Panc1 (cell line): ENCODE results near the gene TJP3. TPM values are rescaled to one million over a fixed set of nuclear protein-coding genes. Genes with fewer than 3 reads are reported as not detected.

Experiments used
- ATAC-seq: fragments of 200-7000 bp; cut with Tn5 transposase; 2 replicates; pipeline ENCODE4 v1.9.1; 2020; ENCODE audit warnings: mild to moderate bottlenecking, moderate library complexity
- BruUV-seq: library from RNA; stranded (reverse); fragments of 400-500 nt; replicated peaks from 2 replicates; lab custom pipeline; 2021; lab: Mats Ljungman, UMichigan
- CTCF ChIA-PET: fragments of 300-600 bp; sonication (Branson Sonifier 250); formaldehyde crosslinking; loops from one replicate; lab custom pipeline; 2022; ENCODE audit warnings: antibody characterized with exemption; lab: Charles Lee
- POLR2A ChIA-PET: fragments of 300-600 bp; sonication (Branson Sonifier 250); formaldehyde crosslinking; loops from one replicate; lab custom pipeline; 2022; ENCODE audit warnings: antibody characterized with exemption; lab: Charles Lee
- DNase-seq: peaks from one replicate; pipeline ENCODE4 v3.0.0-alpha.2; 2010; ENCODE audit warnings: low read depth, low spot score
- H3K27ac ChIP-seq: 2 replicates; pipeline ENCODE4 v1.5.1; 2011; ENCODE audit warnings: mild to moderate bottlenecking, low read length, inconsistent platforms
- H3K27me3 ChIP-seq: fragments of 200-500 bp; sonication (Bioruptor generic); 2 replicates; pipeline ENCODE4 v1.6.0; 2014; ENCODE audit warnings: low read length, inconsistent platforms; ENCODE audit not compliant: control insufficient read depth, insufficient read depth
- H3K36me3 ChIP-seq: fragments of 200-500 bp; sonication (Bioruptor generic); 2 replicates; pipeline ENCODE4 v1.5.1; 2014; ENCODE audit warnings: inconsistent platforms, mild to moderate bottlenecking, low read length, moderate library complexity; ENCODE audit not compliant: control insufficient read depth, insufficient read depth
- H3K4me1 ChIP-seq: 2 replicates; pipeline ENCODE4 v1.5.1; 2011; ENCODE audit warnings: inconsistent platforms, mild to moderate bottlenecking, low read length, moderate library complexity; ENCODE audit not compliant: control insufficient read depth, insufficient read depth
- H3K4me3 ChIP-seq, 2 experiments: 2 replicates each; pipeline ENCODE4 v1.5.1; 2011 to 2012; ENCODE audit warnings: low read depth in 2 of 2, low read length in 2 of 2, mild to moderate bottlenecking in 2 of 2, inconsistent platforms in 1 of 2, moderate library complexity in 1 of 2
- H3K9me3 ChIP-seq: fragments of 200-500 bp; sonication (Bioruptor generic); 2 replicates; pipeline ENCODE4 v1.5.1; 2014; ENCODE audit warnings: low read depth, mild to moderate bottlenecking, inconsistent platforms, low read length, moderate library complexity; ENCODE audit not compliant: control insufficient read depth, insufficient read depth
- CTCF ChIP-seq: fragments of 450-650 bp; IDR thresholded peaks from 2 replicates; pipeline ENCODE4 v1.5.1; 2017; ENCODE audit warnings: mild to moderate bottlenecking
- POLR2AphosphoS5 ChIP-seq: IDR thresholded peaks from 2 replicates; pipeline ENCODE4 v1.6.1; 2012; ENCODE audit warnings: mild to moderate bottlenecking, low read depth, low read length, moderate library complexity
- SIN3A ChIP-seq: IDR thresholded peaks from 2 replicates; pipeline ENCODE4 v1.6.1; 2012; ENCODE audit warnings: low read depth, mild to moderate bottlenecking, low read length, moderate library complexity, borderline replicate concordance; ENCODE audit not compliant: insufficient read depth
- TCF7L2 ChIP-seq: IDR thresholded peaks from 2 replicates; pipeline ENCODE4 v1.6.1; 2011; ENCODE audit warnings: mild to moderate bottlenecking, low read depth, low read length, inconsistent platforms
- in situ Hi-C: cut with HindIII; loops from 2 replicates; pipeline ENCODE4 v1.10.0; 2016; ENCODE audit warnings: low sequenced_read_pairs, low pct_unique_long_range_greater_than_20kb
- intact Hi-C: fragments of 100-400 bp; cut with micrococcal nuclease; formaldehyde crosslinking; loops from one replicate; pipeline ENCODE4 v1.10.0; 2022; ENCODE audit not compliant: unreplicated experiment
- total RNA-seq: library from RNA; stranded (reverse); gene quantifications from one replicate; pipeline ENCODE4 v1.2.1, GENCODE V29; 2021; ENCODE audit not compliant: unreplicated experiment
- TF ChIP-seq, protein P1 (sequence below), 2 experiments: IDR thresholded peaks; 2 replicates each; pipeline ENCODE4 v1.6.1; 2011 to 2012; ENCODE audit warnings: low read depth in 2 of 2, control low read depth in 1 of 2, low read length in 1 of 2, mild to moderate bottlenecking in 1 of 2, moderate library complexity in 1 of 2; ENCODE audit not compliant: insufficient read depth in 1 of 2

Gene TJP3
- total RNA-seq, 1 experiment from 2014 or later: 2.7 TPM

DNA sequence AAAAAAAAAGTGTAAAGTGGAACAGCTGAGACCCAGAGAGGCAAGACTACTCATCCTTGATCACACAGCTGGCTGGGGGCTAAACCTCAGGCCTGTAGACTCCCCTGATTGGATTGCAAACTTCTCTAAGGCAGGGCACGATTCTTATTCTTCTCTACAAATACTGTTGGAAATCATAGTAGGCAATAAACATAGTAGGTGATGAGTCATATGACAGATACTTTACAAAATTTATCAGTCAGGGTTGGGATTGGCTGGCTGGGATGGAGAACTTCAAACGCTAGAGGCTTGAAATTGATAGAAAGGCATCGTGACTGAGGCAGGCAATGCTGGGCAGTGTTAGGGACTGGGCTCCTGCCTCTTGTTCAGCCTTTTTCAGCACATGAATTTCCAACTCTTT lies 83.9 kb downstream of the TJP3 start:
- ChIA-PET CTCF (interaction anchor here (0.7 kb wide), 1 partner anchor 34 kb away, joined by 10 read pairs; no protein-coding TSS in a partner anchor), POLR2A (no interaction called here)
- intact Hi-C loops: no loop called here
- no peaks in the 10 kb centered on the region for H3K27me3 ChIP-seq
- H3K36me3 ChIP-seq: no peaks in the 10 kb centered on the region
- no peak for TF ChIP-seq TCF7L2
- no peak for TF ChIP-seq POLR2AphosphoS5
- TF ChIP-seq, protein P1, sequence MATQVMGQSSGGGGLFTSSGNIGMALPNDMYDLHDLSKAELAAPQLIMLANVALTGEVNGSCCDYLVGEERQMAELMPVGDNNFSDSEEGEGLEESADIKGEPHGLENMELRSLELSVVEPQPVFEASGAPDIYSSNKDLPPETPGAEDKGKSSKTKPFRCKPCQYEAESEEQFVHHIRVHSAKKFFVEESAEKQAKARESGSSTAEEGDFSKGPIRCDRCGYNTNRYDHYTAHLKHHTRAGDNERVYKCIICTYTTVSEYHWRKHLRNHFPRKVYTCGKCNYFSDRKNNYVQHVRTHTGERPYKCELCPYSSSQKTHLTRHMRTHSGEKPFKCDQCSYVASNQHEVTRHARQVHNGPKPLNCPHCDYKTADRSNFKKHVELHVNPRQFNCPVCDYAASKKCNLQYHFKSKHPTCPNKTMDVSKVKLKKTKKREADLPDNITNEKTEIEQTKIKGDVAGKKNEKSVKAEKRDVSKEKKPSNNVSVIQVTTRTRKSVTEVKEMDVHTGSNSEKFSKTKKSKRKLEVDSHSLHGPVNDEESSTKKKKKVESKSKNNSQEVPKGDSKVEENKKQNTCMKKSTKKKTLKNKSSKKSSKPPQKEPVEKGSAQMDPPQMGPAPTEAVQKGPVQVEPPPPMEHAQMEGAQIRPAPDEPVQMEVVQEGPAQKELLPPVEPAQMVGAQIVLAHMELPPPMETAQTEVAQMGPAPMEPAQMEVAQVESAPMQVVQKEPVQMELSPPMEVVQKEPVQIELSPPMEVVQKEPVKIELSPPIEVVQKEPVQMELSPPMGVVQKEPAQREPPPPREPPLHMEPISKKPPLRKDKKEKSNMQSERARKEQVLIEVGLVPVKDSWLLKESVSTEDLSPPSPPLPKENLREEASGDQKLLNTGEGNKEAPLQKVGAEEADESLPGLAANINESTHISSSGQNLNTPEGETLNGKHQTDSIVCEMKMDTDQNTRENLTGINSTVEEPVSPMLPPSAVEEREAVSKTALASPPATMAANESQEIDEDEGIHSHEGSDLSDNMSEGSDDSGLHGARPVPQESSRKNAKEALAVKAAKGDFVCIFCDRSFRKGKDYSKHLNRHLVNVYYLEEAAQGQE (IDR thresholded peaks at IDR 0.05; ENCODE audit: insufficient read depth in 1 of 2, low read depth in 2 of 2, low read length in 1 of 2): no peak
- no peak for TF ChIP-seq SIN3A
- no peak for TF ChIP-seq CTCF
- no peak for ATAC-seq
- no peaks in the 10 kb centered on the region for H3K9me3 ChIP-seq
- in situ Hi-C loops: no loop called here
- H3K4me3 ChIP-seq: no peak overlapping the region
- BruUV-seq: no TSS peak
- DNase-seq: no peak
- no peaks in the 10 kb centered on the region for H3K4me1 ChIP-seq
- H3K27ac ChIP-seq: no peak overlapping the region

DNA sequence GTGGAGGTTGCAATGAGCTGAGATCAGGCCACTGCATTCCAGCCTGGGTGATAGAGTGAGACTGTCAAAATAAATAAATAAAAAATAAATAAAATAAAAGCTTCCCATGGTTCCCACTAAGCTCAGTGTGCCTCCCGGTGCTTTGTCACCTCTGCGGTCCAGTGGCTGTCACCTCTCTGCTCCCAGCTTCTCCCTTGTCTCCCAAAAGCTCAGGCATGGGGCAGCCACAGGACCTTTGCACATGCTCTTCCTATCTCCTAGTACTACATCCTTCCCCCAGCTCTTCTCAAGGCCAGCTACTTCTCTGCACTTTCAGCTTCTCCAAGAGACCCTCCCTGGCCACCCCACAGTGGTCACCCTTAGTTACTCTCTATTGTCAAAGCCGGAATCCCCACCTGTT lies 85.6 kb downstream of the TJP3 start:
- TF ChIP-seq SIN3A (no peak), CTCF (no peak), TCF7L2 (no peak), POLR2AphosphoS5 (no peak)
- TF ChIP-seq, protein P1 (IDR thresholded peaks at IDR 0.05; ENCODE audit: insufficient read depth in 1 of 2, low read depth in 2 of 2, low read length in 1 of 2): no peak
- intact Hi-C loops: no loop called here
- ATAC-seq (no peak), DNase-seq (no peak)
- BruUV-seq: no TSS peak
- in situ Hi-C loops: no loop called here
- Histone ChIP-seq H3K27me3 (no peaks in the 10 kb centered on the region), H3K4me1 (no peaks in the 10 kb centered on the region), H3K9me3 (no peaks in the 10 kb centered on the region), H3K27ac (no peak overlapping the region), H3K36me3 (no peaks in the 10 kb centered on the region), H3K4me3 (no peak overlapping the region)
- POLR2A ChIA-PET: interaction anchor here (0.7 kb wide), 1 partner anchor 9 kb away, joined by 4 read pairs; no protein-coding TSS in a partner anchor
- CTCF ChIA-PET: interaction anchor here (0.6 kb wide), 1 partner anchor 495 kb away, joined by 3 read pairs; no protein-coding TSS in a partner anchor
